Kidney glomerular epithelial cell (primary cell): ENCODE measurements around the gene TWIST2.

Source experiments
- DNase-seq: peaks from one replicate; lab custom pipeline; 2025; lab: John Stamatoyannopoulos, UW

Gene TWIST2

DNA sequence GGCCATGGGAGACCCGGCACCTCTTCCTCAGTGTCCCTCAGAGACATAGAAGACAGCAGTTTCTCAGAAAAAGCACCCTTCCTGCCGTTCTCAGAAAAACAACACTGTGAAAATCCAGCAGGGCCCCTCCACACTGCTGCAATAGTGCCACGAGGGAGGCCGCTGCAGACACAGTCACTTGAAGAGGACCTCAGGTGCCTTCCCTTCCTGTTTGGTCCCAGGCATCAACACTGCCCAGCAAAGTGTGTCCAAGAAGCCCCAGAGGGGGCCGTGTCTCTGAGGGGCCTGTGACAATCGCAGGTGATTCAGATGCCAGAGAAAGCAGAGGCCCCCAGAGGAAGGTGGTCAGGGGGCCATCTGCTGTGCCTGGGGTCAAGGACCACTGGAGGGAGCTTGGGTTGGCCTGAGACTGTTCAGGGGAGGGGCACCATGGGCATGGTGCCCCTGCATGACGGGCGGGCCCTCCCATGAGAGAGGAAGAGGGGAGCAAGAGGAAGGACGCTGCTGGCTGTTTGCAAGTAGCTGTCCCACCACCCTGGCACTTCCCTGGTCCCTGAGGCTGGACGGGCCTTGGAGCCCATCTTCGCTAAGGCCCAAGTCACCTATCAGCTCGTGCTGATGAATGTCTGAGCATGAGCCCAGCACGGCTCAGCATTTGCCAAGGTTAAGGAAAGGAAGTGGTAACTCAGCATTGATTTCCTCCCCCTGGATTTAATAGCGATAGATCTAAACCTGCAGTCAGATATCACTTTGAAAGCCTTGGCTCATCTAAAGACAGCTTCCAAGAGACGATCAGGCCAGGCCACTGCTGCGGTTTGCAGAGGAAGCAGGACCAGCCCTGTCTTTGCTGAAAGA lies 9.1 kb downstream of the TWIST2 start:
- no peak for DNase-seq

DNA sequence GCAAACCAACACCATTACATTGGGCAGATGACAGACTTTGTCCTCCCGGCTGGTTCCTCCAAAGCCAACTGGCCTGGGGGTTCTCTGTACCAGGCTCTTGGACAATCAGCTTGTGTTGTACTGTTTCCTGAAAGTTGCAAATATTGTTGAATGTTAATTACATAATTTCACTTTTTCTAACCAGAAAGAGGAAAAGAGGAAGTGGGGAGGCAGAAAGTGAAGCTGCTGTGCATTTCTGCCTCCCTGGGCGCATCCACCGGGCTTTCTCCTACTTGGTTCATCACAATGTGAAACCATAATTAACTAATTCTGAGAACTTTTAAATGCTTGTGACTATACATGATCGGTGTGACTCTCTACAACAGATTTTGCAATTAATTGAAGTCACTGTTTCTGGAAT lies 10.1 kb downstream of the TWIST2 start:
- DNase-seq = no peak

DNA sequence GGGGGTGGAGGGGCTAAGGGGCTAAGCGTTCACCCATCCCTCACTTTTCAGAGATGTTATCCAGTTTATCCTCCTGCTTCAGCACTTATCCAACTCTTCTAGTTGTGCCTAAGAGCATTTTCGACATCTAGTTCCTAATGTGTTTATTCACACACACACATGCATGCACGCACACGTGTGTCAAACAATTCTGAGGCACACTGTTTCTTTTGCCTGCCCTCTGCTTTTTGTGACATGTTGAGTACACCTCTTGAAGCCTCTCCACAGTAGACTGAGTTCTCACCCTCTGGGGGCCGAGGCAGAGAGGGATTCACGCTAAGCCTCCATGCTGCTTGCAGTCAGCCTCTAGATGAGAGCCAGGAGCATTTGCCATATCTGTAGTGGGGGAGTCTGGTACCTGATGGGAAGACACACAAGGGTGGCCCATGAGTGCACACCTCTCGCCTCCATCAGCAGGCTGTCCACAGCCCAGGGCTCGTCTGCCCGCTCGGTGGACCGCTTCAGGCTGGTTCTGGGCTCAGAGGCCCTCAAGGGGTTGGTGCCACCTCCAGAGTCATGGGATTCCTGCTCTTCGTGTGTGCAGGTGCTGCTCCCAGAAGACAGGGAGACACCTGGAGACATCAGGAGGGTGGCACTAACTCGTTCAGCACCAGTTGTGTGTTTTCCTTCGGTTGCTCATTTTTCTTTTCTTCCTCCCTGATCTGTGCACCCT lies 11.9 kb downstream of the TWIST2 start:
- DNase-seq = no peak

DNA sequence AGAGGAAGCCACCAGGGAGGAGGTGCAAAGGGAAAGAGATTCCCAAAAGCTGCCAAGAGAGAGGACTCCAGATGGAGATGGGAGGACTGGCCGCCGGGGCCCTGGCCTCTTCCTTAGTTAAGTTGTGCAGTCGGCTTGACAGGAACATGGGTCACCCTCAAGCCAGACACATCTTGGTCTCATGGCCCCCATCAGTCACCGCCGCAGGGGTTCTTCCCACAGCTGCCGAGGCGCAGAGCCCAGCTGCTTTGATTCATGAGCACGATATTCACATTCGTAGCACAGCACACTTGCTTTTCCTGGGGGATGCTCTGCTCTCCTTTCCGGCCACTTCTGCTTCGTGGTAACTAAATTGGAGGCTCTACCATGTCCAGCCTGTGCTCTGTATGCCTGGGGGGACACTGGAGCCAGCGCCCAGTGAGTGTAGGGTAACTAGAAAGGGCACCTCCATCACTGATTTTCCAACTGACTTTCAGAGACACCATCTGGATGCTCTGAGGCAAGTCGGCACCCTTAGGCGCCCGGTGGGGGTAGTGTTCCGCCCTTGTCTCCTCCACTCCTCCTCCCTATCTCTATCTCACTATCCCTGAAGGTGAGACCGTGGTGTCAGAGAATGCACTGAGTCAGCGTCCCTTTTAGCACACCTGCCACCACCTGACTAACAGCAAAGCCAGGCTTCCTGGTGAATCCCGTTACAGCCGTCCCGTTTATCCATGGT lies 13.3 kb downstream of the TWIST2 start:
- DNase-seq = no peak

DNA sequence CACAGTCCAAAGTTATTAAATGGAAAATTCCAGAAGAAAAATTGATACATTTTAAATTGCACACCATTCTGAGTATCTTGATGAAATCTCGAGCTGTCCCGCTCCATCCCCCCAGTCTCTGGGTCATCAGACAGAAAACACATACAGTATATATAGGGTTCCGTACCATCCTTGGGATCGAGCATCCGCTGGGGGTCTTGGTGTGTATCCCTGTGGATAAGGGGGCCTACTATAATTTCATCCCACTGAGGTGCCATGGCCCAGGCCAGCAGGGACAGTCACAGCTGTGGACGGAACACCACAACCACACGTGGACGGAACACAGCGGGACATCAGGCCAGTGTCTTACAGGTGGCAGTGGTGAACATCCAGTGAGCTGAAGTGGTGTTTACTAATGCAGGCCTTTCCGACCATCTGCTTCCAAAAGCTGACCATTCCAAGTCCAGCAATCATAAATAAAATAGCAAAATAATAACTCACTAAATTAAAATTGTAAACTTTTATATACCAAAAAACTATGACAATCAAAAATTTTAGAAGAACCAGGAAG lies 14.0 kb downstream of the TWIST2 start:
- no peak for DNase-seq

DNA sequence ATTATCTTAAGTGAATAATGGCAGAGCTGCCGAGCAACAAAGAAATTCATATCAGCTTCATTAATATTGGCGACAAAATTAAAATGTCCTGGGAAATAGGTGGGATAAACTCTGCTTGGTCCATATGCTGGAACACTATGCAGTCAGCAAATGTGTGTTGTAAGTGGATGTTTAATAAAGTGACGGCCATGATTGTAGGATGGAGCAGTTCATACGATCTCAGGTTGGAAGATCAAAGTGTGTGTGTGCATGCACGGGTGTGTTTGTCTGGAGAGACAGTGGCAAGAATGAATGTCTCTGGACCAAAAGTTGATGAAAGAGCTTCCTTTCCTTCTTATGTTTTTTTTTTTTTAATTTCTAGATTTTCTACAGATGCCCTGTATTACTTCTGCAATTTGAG lies 14.8 kb downstream of the TWIST2 start:
- DNase-seq = no peak

DNA sequence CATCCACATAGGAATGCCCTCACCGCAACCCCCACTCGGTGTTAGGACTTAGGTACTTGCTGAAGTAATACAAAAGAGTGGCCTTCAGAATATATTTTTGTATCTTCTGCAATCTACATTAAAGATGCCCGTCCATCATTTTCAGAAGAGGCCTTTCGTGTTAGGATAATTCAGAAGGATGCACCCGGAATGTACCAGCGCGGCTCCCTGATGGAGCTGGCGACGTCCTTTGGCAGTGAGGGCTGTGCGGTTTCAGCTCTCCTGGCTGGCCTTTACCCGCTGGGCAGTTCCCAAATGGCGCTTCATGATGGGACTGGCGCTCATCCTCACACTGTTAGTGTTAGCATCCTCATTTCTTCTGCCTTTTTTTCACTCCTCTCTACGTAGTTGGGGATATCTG lies 15.3 kb downstream of the TWIST2 start:
- DNase-seq = no peak

DNA sequence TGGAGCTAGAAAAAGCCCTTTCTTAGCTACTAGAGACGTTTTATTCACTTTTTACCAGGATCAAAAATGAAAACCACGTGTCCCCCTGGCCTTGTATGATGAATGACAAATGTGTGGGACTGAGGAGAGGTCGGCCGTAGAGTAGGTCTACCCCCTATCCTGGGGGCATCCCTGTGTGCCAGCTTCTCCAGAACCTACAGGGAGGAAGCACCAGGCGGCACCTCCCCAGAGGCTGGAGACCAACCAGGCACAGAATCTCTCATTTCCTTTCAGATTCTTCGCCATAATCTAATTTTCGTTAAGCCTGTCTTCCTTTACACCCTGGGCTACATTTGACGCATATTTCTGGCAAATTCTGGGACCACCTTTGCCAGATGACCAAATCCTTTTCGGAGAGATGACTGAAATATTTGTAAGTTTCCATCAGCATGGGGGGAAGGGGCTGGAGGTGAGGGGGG lies 15.9 kb downstream of the TWIST2 start:
- DNase-seq = no peak

DNA sequence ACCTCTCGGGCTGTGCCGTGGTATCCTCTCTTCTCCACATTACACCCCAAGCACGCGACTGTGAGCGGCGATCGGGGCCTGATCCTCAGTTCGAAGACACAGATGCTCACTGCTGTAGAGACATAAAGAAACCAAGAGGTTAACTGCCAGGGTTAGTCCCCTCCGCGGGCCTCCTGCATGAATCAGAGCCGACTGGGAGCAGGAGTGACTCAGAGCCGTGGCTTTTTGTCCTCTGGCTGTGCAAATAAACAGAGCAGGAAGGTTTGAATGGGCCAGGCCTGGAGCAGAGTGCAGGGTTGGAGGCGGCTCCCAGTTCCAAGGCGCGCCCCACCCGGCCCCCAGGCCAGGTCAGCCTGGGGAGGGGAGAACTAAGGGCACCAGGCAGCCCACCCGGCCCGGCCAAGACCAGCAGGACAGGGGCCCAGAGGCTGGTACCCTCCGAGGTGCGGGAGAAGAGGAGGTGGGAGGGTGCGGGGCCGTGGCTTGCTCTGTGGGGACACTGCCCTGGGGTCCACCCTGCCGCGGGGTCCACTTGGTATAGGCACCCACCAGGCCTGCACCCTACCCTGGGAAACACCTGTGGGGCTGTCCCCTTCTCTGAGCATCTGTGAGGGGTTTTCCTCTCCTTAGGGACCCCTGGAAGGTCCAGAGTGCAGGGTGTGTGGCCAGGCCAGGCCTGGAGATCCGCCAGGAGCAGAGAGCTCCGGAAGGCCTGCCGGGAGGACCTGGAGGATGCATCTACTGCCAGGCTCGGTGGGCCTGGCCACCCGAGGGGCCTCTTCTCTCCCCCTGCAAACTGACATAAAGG lies 16.5 kb downstream of the TWIST2 start:
- peak; percentile 91 for DNase-seq

DNA sequence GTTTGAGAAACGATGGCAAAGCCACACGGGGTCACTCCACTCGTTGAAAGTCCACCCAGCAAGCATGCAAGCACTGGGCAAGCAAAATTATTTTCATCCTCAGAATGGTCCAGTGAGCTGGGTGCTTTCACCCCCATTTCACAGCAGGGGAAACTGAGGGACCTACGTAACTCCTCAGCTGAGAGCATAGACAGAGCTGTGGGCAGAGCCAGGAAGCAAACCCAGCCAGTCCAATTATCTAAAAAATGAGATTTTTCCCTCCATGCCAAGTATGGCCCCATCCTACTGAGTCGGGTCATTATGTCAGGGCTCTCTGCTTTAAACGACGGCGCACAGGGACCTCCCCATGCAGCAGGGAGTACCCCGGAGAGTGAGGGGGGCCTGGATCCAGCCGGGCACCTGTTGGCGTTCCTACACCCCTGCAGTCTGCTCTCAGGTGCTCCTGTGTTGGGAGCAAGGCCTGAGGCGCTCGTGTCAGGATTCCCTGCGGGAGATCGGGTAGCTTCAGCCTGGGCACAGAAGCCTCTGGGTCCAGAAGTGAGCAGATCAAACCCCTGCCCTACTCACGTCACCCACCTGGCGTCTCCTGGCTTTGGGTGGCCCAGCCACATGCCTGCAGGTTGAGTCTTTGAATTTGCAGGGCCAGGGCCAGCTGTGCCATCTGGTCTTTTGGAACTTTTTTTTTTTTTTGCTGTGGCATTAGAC lies 17.3 kb downstream of the TWIST2 start:
- no peak for DNase-seq

DNA sequence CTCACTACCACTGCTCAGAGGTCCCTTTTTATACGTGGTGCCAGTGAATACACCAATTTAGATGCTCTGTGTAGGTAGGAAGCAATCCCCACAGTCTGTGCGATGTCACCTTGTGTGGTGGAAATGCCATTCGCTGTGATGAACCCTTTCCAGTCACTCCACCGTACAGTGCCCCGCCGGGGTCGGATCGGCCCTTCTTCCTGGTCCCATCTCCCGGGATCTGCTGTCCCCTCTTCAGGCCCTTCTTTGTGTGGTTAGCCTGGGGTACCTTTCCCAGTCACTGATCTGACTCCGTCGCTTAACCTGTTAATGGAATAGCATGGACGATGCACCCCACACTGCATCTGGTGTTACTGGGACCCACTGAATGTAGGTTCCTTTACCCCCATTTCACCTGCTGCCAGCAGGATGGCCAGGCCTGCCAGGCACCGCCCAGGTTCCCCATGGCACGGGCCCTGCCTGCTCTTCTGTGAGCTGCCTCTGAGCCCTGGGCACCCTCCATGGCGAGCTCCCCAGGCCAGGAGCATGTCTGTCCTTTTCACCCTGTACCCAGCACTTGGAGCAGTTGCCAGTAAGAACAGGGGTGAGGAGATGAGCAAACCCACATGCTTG lies 18.0 kb downstream of the TWIST2 start:
- no peak for DNase-seq

DNA sequence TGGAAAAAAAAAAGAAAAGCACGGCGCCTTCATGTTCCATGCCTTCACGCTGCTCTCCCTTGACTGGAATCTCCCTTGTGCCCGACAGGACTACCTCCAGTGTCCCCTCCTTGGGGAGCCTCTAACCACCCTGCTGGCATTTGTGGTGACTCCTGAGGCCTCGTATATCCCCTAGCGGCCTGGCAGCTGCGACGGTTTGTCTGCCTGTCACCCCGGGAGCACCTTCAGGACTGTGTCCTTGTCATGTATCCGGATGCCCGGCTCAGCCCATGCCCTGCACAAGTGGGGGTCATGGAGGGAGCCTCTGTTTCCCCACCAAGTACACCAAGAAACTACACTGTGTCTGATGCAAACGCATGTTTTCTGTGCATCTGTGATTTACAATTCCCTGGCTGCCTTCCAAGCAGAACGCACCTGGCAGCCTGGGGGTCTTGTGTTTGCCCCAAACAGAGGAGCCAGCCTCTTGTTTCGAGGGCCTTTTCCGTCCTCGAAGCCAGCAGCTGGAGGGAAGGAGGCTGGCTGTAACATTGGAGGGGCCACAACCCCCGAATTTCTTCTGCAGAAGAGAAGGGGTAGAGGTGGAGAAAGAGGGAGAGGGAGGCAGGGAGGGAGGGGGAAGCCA lies 18.9 kb downstream of the TWIST2 start:
- DNase-seq = no peak

DNA sequence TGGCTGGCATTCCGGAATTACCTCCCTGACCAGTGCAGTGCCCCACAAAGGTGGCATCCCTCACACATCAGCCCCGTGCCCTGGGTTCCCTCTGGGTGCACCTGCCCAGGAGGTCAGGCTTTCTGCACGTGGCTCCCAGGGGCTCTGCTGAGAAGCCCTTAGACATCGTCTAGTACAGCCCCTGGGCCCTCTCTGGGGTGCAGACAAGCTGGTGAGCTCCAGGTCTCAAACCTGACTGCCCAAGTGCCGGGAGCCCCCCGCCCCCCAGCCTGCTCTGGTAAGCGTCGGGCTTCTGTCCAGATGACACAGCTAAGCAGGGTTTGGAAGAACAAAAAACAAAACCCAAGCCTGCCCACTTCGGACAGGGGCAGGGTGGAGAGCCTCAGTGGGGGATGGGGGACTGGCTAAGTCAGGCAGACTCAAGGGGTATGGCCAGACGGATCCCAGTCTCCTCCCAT lies 20.2 kb downstream of the TWIST2 start:
- DNase-seq = no peak

DNA sequence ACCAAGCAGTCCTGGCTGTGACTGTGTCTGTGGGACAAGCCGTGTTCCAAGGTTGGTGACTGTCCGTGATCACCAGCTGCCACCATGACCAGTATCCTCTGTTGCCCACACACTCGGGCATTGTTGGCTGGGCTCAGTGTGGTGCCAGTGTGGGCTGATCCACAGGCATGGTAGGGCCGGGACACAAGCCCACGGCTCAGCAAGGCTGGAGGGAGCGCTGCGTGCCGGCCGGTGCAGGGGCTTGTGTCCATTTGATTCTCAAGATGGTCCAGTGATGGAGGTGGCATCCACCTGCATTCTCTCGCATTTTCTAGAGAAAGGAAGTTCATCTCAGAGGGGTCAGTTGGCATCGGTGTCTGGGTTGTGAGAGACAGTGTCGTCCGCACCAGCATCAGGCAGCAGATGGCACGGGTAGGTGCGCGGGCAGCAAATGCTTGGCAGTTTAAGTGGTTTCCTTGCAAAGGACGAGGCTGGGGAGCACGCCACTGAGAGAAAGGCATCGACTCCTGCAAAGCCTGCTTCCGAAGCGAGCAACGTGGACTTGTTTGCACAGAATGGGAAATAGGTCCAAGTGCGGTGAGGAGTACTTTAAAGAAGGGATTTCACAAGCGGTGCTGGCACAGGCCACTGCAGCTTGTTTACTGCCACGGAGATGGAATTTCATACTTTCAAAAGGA lies 20.9 kb downstream of the TWIST2 start:
- DNase-seq = no peak

DNA sequence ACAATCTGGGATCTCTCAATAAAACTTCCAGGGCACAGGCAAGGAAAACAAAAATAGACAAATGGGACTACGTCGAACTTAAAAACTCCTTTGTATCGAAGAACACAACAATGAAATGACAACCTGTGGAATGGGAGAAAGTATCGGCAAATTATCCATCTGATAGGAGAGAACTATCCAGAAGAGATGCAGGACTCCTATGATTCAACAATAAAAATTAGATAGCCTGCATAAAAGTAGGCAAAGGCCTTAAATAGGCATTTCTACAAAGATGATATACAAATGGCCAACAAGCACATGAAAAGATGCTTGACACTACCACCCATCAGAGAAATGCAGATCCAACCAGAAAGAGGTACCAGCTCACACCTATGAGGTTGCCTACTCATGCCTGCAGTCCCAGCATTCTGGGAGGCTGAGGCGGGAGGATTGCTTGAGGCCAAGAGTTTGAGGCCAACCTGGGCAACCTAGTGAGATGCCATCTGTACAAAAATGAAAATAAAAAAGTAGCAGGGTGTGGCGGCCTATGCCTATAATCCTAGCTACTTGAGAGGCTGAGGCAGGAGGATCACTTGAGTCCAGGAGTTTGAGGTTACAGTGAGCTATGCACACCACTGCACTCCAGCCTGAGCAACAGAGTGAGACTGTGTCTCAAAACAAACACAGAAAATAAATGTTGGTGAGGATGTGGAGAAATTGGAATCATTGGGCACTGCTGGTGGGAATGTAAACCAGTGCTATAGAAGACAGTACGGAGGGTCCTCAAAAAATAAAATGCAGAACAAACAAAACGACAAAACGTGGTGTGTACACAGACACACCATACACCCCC lies 21.6 kb downstream of the TWIST2 start:
- no peak for DNase-seq

DNA sequence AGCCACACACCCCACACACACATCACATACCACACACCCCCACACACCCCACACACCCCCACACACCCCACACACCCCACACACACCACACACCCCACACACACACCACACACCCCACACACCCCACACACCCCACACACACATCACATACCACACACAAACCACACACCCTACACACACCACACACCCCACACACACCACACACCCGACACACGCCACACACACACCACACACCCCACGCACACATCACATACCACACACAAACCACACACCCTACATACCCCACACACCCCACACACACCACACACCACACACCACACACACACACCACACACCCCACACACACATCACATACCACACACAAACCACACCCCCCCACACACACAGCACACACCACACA lies 22.4 kb downstream of the TWIST2 start:
- DNase-seq = no peak

DNA sequence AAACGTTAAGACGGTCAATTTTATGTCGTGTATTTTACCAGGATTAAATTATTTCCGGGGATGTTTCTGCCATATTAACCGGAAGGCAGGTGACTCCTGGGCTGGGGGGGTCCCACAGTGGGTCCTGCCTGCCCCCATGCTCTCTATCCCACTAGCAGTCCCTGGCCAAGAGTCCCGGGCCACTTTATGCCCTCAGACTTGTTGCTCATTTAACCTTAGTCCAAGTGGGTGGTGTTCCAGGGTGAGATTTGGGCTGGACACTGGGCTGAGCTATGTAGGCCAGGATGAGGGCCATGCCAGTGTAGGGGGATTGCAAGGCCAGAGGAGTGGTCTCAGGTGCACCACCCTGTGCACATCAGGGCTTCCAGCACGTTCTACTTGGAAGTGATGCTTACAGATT lies 24.1 kb downstream of the TWIST2 start:
- no peak for DNase-seq

DNA sequence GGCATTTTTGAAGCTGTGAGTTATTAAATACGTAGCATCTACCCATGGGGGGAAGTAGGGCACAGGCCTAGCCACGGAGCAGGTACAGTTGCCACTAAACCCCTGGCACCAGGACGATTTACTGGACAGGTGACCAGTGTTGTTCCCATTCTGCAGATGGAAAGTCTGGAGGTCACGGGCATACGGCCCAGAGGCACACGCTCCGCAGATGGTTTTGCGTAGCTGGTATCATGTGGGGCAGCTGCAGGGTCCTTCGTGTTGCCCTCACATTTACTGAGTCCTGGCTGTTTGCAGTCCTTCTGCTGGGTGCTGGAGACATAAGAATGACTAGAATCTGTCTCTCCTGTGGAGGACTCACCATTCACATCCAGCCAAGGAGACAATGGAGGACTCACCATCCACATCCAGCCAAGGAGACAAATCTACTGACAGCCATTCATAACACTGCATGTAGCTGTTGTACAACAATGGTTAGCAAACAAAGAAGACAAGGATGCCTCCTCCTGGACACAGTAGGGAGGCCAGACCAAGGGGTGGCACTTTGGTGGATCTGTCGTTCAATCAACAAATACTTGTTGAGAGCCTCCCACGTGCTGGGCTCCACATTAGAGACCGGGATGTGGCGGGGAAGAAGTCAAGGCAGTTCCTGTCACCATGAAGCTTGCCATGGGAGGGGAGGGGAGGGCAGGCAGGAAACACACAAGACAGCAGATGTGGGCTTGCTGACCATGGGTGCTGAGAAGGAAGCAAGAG lies 24.9 kb downstream of the TWIST2 start:
- DNase-seq = no peak
